HuH-7.5 (cell line): ENCODE data around the gene NSG1.
"Not testable (repeated sequence)": the region's sequence is repeated elsewhere in the genome, so short reads cannot be mapped to it uniquely, and the experiment has no call there.

ENCODE experiments used
- DNase-seq: peaks from one replicate; pipeline ENCODE4 v3.0.0; 2011; ENCODE audit warnings: low spot score

NSG1 gene

DNA sequence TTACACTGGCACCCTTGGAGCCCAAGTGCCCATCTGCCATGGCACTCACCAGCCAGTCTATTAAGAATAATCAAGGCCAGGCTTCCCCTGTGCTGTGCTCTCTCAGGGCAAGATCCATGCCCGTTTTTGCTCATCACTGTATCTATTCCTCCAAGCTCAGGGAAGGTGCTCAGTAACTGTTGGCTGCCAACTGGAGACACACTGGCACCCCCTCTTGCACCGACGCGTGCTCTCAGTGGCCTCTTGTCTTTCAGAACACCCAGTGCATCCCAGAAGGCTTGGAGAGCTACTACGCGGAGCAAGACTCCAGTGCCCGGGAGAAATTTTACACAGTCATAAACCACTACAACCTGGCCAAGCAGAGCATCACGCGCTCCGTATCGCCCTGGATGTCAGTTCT, 30.1 kb downstream of the NSG1 start:
- no peak for DNase-seq

GRCh38 chr4:4417886-4418285, 31.0 kb downstream of the NSG1 start:
- no peak for DNase-seq

GRCh38 chr4:4418676-4419390, 31.9 kb downstream of the NSG1 start:
- DNase-seq = no peak

GRCh38 chr4:4419896-4420295, 33.0 kb downstream of the NSG1 start:
- DNase-seq = no peak

DNA sequence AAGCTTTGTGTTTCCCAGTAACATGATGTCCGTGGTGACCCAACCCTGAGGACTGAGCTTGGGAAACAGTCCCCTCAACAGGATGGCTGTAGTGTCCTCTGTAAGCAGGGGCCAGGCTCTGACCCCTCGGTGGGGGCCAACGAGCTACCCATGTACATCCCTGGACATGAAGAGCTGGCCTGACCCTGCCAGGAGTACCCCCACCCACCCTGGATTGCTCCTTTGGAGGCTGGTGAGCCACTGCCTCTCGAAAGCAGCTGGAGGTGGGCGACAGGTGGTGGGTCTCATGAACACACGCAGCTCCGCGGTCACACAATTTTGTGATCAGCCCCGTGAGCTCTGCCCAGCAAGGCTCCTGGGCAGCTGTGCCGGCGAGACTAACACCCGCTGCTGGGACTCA, 33.5 kb downstream of the NSG1 start:
- DNase-seq = no peak

DNA sequence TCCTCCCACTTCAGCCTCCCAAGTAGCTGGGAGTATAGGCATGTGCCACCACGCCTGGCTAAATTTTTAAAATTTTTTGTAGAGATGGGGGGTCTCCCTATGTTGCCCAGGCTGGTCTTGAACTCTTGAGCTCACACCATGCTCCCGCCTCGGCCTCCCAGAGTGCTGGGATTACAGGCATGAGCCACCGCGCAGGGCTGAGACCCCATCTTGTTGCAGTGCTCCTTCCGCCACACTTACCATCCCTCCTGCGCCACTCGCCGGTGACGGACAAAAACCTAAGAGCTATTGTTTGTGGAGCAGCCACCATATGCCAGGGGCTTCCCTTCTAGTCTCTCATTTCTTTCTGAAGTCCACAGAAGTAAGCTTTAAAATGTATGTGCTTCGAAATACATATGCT, 34.5 kb downstream of the NSG1 start:
- no peak for DNase-seq

DNA sequence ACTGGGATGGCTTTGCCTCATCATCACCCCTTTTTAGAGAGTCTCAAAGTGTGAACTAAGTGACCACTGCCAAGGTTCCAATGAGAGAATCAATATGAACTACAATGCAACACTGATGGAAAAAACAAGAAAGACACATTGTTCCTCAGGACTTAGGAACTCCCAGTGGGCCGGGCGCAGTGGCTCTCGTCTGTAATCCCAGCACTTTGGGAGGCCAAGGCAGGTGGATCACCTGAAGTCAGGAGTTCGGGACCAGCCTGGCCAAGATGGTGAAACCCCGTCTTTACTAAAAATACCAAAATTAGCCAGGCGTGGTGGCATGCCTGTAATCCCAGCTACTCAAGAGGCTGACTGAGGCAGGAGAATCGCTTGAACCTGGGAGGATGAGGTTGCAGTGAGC, 35.2 kb downstream of the NSG1 start:
- DNase-seq = not testable (repeated sequence)

GRCh38 chr4:4422856-4423499, 36.1 kb downstream of the NSG1 start:
- no peak for DNase-seq

DNA sequence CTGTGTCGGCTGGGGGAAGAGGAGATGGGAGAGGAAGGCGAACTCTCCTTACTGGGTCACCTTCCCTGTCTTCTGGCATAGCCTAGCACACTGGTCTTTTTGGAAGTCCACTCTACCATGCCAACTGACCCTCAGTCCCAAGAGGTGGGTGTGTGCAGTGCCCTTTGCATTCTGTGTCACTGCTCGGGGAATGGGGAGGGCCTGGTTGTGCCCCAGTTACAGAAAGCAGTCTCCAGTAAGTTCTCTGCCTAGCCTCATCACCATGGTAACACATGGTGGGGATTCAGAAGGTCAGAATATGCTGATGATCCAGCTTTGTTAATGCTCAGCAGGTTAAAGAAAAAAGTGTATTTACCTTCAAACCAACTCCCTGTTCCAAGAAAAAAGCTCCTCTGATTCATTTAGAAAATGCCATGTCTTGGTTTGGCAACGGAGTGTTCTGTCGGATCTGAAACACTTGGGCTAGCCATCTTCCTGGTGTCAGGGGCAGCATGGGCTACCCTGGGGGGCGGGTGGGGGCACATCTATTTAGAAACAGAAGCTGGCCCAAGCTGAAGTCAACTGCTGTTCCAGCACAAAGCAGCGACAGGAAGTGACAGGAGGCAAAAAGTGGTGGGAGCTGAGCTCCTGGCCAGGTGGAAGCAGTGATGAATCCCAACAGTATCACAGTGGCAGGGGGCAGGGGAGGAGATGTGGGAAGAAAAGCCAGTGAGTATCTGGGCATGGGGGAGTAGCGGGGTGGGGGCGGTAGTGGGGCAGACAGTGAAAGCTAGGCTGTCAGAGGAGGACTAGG, 37.0 kb downstream of the NSG1 start:
- no peak for DNase-seq

DNA sequence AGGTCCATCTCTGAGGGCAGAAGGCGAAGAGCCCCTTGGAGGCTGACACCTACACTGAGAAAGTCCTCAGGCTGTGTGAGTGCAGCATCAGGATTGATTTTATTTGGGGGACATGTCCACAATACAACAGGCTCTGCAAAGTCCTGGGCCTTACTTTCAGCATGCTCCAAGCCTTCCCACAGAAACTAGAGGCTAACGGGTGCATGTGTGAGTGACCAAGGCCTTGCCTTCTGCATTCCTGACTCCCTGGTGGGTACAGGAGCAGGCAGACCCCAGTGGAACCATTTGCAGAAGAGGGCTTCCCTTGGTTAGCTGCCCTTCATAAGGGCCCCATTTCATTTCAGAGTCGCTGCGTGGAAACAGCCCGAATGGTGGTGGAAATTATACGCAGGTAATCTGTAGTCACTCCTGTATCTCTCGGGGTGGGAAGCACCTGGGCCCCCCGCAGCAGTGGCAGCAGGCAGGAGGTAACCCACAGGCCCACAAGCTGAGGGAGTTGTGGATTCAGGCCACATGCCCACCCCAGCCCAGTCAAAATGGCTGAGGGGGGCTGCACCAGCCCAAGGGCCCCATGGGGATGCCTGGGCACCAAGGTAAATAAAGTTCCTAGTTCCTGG, 37.7 kb downstream of the NSG1 start:
- DNase-seq = no peak

DNA sequence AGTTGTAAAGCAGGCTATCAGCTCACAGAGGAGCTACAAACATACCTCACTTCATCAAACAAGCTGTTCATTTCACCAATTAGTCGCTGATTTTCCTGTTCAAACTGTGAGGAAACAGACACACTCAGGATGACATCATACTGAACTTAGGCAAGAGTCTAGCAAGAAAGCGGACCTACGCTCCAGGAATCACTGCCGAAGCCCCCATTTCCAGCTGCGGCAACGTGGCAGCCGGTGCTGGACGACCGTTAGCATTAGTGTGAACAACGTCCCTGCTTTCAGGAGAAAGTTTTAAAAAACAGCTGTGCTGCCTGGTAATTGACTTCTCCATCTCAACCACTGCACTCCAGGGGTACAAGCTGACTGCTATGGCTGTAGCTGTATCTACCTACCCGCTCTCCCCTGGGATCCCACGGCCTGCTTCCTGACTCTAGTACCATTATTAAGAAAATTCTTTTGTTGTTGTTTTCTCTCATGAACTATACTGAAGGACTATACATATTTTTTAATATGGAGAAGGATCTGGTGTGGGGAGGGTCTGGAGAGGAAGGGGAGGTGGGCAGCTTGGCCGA, 38.3 kb downstream of the NSG1 start:
- no peak for DNase-seq

DNA sequence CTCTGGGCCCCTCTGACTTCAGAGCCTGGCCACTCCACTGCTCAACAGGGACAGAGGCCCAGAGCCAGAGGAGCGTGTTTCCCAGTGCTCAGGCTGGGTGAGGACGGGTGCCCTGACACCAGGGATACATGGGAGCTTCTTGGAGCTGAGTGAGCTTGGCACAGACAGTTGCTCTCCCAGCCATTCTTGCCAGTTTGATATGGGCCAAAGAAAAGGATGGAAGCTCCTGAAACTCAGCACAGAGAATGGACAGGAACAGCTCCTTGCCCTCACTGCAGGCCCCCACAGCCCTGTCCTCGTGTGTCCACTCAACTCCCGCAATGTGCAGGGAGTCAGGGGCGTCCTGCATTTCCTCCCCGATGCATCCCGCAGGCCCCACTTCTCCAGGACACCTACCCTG, 38.8 kb downstream of the NSG1 start:
- DNase-seq = no peak

GRCh38 chr4:4426511-4427120, 39.7 kb downstream of the NSG1 start:
- no peak for DNase-seq

GRCh38 chr4:4427121-4427870, 40.4 kb downstream of the NSG1 start:
- no peak for DNase-seq

GRCh38 chr4:4427886-4428285, 41.0 kb downstream of the NSG1 start:
- no peak for DNase-seq

DNA sequence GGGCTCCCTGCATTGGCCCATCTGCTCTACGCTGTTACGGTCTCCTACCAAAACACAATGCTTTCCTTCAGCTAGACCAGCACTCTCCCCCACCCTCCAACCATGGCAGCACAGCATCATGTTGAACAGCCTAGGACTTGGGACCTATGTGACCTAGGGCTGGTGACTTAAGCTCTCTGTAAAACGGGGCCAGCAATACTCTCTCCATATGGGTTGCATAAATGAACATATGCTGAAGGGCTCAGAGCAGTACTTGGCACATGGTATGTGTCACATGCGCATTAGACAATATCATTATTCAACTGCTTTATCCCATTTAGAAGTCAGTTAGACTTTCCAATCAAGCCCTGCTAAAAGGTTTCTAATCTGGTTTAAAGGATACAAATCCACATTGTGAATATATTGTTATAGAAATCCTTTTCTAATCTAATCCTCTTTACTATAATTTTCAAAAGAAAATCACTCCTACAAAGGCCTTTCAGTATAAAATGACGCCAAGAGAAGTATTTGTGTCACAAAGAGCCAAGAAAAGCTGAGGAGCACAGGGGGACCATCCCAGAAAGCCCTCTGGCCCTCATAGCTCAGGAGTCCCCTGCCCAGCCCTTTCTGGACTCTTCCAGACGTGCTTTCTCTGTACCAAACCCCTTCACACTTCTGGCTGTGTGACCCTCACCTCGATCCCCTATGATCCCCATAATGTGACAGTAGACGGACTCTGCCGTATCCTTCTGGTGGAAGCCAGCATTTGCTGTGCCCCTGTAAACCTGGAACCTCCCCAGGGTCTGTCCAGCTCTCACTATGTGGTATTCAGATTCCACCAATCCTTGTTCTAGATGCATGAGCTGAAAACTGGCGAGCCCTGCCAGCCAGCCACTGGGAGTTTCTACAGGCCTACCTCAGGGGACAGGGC, 42.3 kb downstream of the NSG1 start:
- no peak for DNase-seq

DNA sequence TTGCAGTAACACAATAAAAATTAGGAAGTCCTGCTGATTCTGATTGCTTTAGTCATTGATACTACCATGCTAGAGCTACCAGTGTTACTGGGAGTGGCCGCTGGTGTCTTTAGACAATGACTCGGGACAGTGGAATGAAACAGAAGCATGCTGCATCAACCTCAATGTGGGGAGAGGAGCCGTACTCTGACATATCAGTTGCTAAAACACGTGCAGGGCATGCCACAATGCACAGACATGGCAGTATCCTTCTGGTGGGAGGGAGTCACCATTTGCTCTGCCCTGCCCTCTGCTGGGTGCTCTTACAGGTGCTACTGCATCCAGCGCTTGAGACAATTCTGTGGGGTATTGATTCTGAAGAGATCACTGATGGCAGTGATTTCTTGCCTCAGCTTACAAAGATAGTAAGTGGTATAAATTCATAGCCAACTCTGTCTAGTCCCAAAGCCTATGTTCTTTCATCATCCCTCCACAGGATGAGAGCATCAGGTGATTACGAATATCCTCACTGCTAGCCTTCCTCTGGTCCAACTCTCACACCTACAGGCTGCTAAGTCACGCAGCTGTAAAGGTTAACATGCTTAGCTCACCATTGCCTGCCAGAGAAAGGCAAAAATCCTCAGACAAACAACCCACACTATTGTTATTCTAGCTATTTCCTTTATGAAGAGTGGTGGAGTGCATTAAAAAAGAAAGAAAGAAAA, 43.7 kb downstream of the NSG1 start:
- peak; percentile 66 for DNase-seq

DNA sequence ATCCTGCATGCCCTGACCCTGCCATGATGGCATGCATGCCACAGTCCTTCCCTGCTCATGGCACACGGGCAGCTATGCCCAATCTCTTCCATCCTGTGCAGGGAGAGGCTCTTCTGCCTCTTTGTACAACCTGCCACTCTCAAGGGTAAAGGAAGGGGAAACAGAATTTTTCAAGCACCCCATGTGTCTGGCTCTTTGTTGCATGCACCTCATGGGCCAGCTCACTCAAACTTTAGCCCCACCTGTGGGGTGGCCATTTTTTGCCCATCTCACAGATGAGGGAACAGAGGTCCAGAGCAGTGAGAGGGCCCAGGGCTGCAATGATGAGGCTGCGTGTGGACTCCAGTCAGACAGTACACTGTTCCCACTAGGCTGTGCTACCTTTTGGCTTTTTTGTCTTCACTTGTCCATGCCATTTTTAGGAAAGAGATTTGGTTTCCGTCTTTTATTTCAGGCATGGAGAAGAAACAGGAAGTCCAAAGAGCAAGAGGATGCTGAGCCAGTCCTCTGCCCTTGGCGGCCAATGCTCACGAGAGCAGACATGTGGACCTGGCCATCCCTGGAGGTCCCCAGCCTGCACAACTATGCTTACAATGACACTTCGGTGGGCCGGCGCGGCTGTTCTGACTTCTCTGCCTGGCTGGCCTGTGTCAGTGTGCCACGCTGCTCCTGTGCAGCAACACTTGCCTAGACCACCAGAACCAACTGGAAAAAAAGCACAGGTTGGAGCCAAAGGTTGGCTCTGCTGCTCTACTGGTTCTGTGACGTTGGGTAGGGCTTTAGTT, 45.6 kb downstream of the NSG1 start:
- no peak for DNase-seq

DNA sequence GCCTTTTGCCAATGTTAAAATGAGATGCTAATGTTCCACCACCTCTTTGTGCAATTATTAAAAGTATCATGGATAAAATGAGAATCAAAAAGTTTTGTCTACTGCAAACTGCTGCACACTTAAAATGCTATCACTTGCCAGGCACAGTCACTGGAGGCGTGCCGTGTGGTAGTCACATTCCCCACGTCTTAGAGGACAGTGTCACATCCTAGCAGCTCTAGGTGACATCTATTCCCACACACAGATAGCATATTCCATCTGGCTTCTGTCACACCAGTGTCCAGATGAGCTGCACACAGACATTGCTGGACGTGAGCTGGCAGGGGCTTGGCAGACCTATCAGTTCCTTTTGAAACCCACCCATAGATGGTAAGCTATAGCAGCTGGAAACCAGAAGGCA, 47.0 kb downstream of the NSG1 start:
- no peak for DNase-seq
